ENCODE measurements around the gene CSPG4.
"Not testable (repeated sequence)": the region's sequence is repeated elsewhere in the genome, so short reads cannot be mapped to it uniquely, and the experiment has no call there.

CSPG4 gene

DNA sequence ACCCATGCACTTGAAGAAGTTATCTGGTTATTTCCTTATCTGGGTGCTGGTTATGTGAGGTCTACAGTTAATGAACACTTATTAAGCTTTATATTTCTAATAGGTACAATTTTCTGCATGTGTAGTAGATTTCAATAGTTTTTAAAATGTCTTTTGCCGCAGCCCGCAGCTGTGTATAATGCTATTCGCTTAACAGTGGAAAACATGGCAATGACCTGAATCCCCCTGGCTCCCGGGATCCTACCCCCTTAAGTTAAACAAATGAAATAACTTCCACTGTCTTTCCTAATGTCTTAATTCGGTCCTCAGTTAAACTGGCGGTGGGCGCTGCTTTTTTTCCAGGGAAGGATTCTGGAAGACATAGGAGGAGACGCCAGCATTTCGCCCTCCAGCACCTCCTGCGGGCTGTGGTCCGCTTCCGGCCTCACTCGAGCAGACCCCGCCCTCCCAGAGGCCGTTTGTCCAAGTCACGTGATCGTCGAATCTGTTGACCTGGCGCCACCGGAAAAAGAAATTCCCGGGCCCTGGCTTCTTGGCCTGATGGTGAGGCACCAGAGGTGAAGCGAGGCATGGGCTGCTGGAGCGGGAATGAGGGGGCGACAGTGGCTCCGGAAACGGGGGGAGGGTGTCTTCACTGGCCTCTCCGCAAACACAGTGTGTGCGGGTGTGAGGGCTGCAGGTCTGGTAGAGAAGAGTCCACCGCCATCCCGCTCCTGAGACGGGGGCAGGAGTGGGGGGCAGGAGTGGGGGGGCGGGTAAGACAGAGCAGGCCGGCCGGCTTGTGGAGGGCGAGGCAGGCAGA lies 45.6 kb upstream of the CSPG4 start:
- TF ChIP-seq FOXK2 (IDR thresholded peaks at IDR 0.05) (no peak), ELF4 (IDR thresholded peaks at IDR 0.05) (peak; percentile 26; the same call in 1 of the 2 replicates), LEF1 (IDR thresholded peaks at IDR 0.05; ENCODE audit: borderline replicate concordance) (no peak), SUZ12 (IDR thresholded peaks at IDR 0.05) (no peak), ZNF384 (IDR thresholded peaks at IDR 0.05) (no peak), FOXM1 (IDR thresholded peaks at IDR 0.05; ENCODE audit: borderline replicate concordance) (no peak), NFRKB (IDR thresholded peaks at IDR 0.05) (peak; percentile 68), L3MBTL2 (conservative IDR thresholded peaks at IDR 0.05) (peak; percentile 92)
- TF ChIP-seq, protein P1, sequence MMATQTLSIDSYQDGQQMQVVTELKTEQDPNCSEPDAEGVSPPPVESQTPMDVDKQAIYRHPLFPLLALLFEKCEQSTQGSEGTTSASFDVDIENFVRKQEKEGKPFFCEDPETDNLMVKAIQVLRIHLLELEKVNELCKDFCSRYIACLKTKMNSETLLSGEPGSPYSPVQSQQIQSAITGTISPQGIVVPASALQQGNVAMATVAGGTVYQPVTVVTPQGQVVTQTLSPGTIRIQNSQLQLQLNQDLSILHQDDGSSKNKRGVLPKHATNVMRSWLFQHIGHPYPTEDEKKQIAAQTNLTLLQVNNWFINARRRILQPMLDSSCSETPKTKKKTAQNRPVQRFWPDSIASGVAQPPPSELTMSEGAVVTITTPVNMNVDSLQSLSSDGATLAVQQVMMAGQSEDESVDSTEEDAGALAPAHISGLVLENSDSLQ (IDR thresholded peaks at IDR 0.05): no peak
- ChIA-PET CTCF (interaction anchor here (1.0 kb wide), 1 partner anchor 25 kb away, joined by 3 read pairs; no protein-coding TSS in a partner anchor), POLR2A (interaction anchor here (0.6 to 1.6 kb wide), 4 partner anchors 9 to 508 kb away, joined by 3 to 11 read pairs (median 3); a partner anchor contains a TSS)
- peak; percentile 97 for DNase-seq (ENCODE audit: extremely low spot score)

DNA sequence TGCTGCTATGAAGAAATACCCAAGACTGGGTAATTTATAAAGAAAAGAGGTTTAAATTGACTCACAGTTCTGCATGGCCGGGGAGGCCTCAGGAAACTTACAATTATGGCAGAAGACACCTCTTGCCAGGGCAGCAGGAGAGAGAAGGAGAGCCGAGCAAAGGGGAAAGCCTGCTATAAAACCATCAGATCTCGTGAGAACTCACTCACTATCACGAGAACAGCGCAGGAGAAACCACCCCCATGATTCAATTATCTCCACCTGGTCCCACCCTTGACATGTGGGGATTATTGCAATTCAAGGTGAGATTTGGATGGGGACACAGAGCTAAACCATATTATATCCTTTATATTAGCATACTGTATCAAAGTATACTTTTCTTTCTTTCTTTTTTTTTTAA lies 42.2 kb upstream of the CSPG4 start:
- CTCF ChIA-PET: interaction anchor here (0.7 to 0.8 kb wide), 2 partner anchors 9 to 22 kb away, joined by 3 read pairs; no protein-coding TSS in a partner anchor
- POLR2A ChIA-PET; DNase-seq (ENCODE audit: extremely low spot score): not testable (repeated sequence)

DNA sequence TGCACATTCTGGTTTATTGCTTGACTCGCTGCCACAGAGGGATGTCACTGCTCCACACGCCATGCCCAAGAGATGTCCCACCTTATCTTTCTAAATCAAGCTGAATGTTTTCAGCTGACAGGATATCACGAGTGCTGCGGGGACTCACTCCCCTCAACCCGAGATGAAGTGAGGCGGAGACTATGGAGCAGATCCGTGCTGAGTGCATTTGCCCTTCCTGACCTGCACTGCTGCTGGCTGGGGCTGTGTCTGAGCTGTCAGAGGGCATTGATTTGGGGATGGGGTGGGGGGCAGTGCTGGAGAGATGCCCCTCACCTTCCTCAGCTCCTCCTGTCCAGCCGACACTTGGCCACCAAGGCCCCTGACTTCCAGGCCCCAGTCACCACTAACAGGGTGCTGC lies 40.5 kb upstream of the CSPG4 start:
- ChIA-PET CTCF (no interaction called here), POLR2A (no interaction called here)
- no peak for DNase-seq (ENCODE audit: extremely low spot score)
- TF ChIP-seq LEF1 (IDR thresholded peaks at IDR 0.05; ENCODE audit: borderline replicate concordance) (no peak), FOXK2 (IDR thresholded peaks at IDR 0.05) (no peak), ELF4 (IDR thresholded peaks at IDR 0.05) (no peak), SP1 (IDR thresholded peaks at IDR 0.05) (no peak), SUZ12 (IDR thresholded peaks at IDR 0.05) (no peak), L3MBTL2 (conservative IDR thresholded peaks at IDR 0.05) (no peak), ZNF384 (IDR thresholded peaks at IDR 0.05) (no peak), HDGF (IDR thresholded peaks at IDR 0.05; ENCODE audit: borderline replicate concordance) (no peak), FOXM1 (IDR thresholded peaks at IDR 0.05; ENCODE audit: borderline replicate concordance) (no peak), ARNT (IDR thresholded peaks at IDR 0.05) (no peak), TARDBP (IDR thresholded peaks at IDR 0.05) (no peak), NFRKB (IDR thresholded peaks at IDR 0.05) (no peak), CTBP1 (IDR thresholded peaks at IDR 0.05; ENCODE audit: borderline replicate concordance) (no peak)
- TF ChIP-seq, protein P1 (IDR thresholded peaks at IDR 0.05): no peak

DNA sequence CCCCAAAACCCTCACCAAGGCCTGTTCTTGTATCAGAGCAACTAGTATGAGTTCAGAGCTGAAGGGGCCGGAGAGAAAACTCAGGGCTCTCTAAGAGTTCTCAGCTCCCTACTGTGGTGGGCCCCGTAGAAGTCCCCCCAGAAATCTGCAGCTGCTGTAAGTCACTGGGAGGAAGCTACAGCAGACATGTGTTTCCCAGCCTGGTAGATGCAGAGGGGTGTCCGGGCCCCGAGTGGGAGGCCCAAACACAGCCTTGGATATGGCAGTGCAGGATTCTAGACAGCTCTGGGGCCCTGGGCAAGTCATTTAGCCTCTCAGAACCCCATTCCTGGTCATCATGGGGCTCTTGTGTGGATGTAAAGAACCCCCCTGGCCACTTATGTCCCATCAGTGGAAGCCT lies 39.2 kb upstream of the CSPG4 start:
- POLR2A ChIA-PET: no interaction called here
- no peak for TF ChIP-seq L3MBTL2 (conservative IDR thresholded peaks at IDR 0.05)
- no peak for TF ChIP-seq NFRKB (IDR thresholded peaks at IDR 0.05)
- TF ChIP-seq TARDBP (IDR thresholded peaks at IDR 0.05): no peak
- TF ChIP-seq ZNF384 (IDR thresholded peaks at IDR 0.05): no peak
- no peak for TF ChIP-seq HDGF (IDR thresholded peaks at IDR 0.05; ENCODE audit: borderline replicate concordance)
- TF ChIP-seq CTBP1 (IDR thresholded peaks at IDR 0.05; ENCODE audit: borderline replicate concordance): no peak
- no peak for TF ChIP-seq FOXM1 (IDR thresholded peaks at IDR 0.05; ENCODE audit: borderline replicate concordance)
- TF ChIP-seq ELF4 (IDR thresholded peaks at IDR 0.05): no peak
- no peak for TF ChIP-seq SUZ12 (IDR thresholded peaks at IDR 0.05)
- TF ChIP-seq, protein P1 (IDR thresholded peaks at IDR 0.05): no peak
- TF ChIP-seq BHLHE40 (IDR thresholded peaks at IDR 0.05; ENCODE audit: borderline replicate concordance): no peak
- no peak for TF ChIP-seq SP1 (IDR thresholded peaks at IDR 0.05)
- TF ChIP-seq FOXK2 (IDR thresholded peaks at IDR 0.05): no peak
- no peak for TF ChIP-seq LEF1 (IDR thresholded peaks at IDR 0.05; ENCODE audit: borderline replicate concordance)
- no peak for TF ChIP-seq FOXA1 (IDR thresholded peaks at IDR 0.05)
- DNase-seq (ENCODE audit: extremely low spot score): no peak
- CTCF ChIA-PET: no interaction called here

DNA sequence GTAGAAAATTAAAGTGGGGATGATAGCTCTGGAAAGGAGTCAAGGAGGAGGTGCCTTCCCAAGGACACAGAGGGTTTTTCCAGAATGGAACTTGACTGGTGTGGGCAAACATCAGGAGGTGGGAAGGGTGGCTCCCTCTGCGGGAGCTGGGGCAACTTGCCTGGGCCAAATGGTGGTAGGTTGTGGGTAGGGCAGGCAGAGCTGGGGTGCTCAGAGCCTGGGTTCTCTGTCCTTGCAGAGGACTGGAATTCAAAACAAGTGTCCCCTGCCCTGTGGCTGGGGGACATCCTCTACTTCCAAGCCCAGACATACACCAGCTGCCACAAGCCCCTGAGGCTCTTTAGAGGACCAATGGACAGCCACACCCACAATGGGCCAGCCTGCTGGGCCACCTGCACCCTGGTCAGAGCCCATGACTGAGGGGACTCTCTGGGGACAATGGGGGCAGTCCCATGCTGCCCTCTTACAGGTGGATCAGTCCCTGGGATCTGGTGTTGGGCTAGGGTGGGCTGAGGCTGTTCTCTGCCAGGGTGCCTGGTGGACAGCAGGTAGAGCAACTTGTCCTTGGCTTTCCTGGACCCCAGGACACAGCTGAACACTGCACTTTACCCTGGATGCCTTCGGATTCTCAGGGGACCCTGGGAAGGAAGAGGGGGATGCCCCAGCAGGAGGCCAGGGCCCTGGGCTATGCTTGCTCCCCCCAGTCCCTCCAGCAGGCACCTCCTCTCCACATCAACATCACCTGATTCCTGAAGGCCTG lies 38.6 kb upstream of the CSPG4 start:
- ChIA-PET CTCF (interaction anchor here (1.2 kb wide), 1 partner anchor 50 kb away, joined by 4 read pairs; no protein-coding TSS in a partner anchor), POLR2A (interaction anchor here (0.7 kb wide), 1 partner anchor 13 kb away, joined by 4 read pairs; no protein-coding TSS in a partner anchor)
- TF ChIP-seq SUZ12 (IDR thresholded peaks at IDR 0.05) (no peak), BHLHE40 (IDR thresholded peaks at IDR 0.05; ENCODE audit: borderline replicate concordance) (no peak), ZNF384 (IDR thresholded peaks at IDR 0.05) (no peak), FOXK2 (IDR thresholded peaks at IDR 0.05) (no peak), FOXA1 (IDR thresholded peaks at IDR 0.05) (no peak), SP1 (IDR thresholded peaks at IDR 0.05) (no peak), NFRKB (IDR thresholded peaks at IDR 0.05) (no peak)
- DNase-seq (ENCODE audit: extremely low spot score): no peak

Data from HEK293T (cell line).